ENCODE measurements around the gene C22orf15.

The C22orf15 gene

GRCh38 chr22:23749841-23750301, 12.9 kb upstream of the C22orf15 start:
- Mint-ChIP-seq H3K9me3 (no peaks in the 10 kb centered on the region), H3K27me3 (ENCODE audit: low read depth, poor library complexity) (peaks cover 6% of the 10 kb centered on the region), H3K4me1 (peaks cover 34% of the 10 kb centered on the region), H3K27ac (no peak overlapping the region), H3K36me3 (ENCODE audit: low read depth) (peaks cover 25% of the 10 kb centered on the region), H3K4me3 (peak overlapping the region; percentile 89)
- no peak for DNase-seq
- no peak for TF ChIP-seq CTCF (IDR thresholded peaks at IDR 0.05)

GRCh38 chr22:23750367-23750713, 12.4 kb upstream of the C22orf15 start:
- Mint-ChIP-seq H3K9me3 (no peaks in the 10 kb centered on the region), H3K27me3 (ENCODE audit: low read depth, poor library complexity) (peaks cover 6% of the 10 kb centered on the region), H3K27ac (no peak overlapping the region), H3K4me3 (peak overlapping the region; percentile 89), H3K36me3 (ENCODE audit: low read depth) (peaks cover 20% of the 10 kb centered on the region), H3K4me1 (peaks cover 39% of the 10 kb centered on the region)
- DNase-seq: no peak
- TF ChIP-seq CTCF (IDR thresholded peaks at IDR 0.05): no peak

GRCh38 chr22:23750714-23751440, 11.9 kb upstream of the C22orf15 start, which contains the start of gene ZNF70:
ZNF70 (minus strand) TSS chr22:23751112; CDS start chr22:23745140, 5,972 bp downstream.
- Mint-ChIP-seq H3K4me3 (peak within 1 kb of the TSS; percentile 89), H3K4me1 (peaks cover 41% of the 10 kb centered on the region), H3K27ac (no peak within 1 kb of the TSS), H3K36me3 (ENCODE audit: low read depth) (peaks cover 17% of the 10 kb centered on the region), H3K9me3 (no peaks in the 10 kb centered on the region), H3K27me3 (ENCODE audit: low read depth, poor library complexity) (peaks cover 6% of the 10 kb centered on the region)
- TF ChIP-seq CTCF (IDR thresholded peaks at IDR 0.05): no peak
- DNase-seq: peak; percentile 89

- no peak for TF ChIP-seq CTCF (IDR thresholded peaks at IDR 0.05)
- Mint-ChIP-seq H3K4me3 (peak overlapping the region; percentile 81), H3K36me3 (ENCODE audit: low read depth) (peaks cover 11% of the 10 kb centered on the region), H3K27me3 (ENCODE audit: low read depth, poor library complexity) (peaks cover 6% of the 10 kb centered on the region), H3K27ac (no peak overlapping the region), H3K9me3 (no peaks in the 10 kb centered on the region), H3K4me1 (peaks cover 41% of the 10 kb centered on the region)
- peak; percentile 41 for DNase-seq
Measured at GRCh38 chr22:23751441-23751996, 11.3 kb upstream of the C22orf15 start.

- no peaks in the 10 kb centered on the region for H3K9me3 Mint-ChIP-seq
- DNase-seq: no peak
- peaks cover 41% of the 10 kb centered on the region for H3K4me1 Mint-ChIP-seq
- no peak for TF ChIP-seq CTCF (IDR thresholded peaks at IDR 0.05)
- H3K36me3 Mint-ChIP-seq (ENCODE audit: low read depth): peaks cover 6% of the 10 kb centered on the region
- no peak overlapping the region for H3K27ac Mint-ChIP-seq
- peaks cover 10% of the 10 kb centered on the region for H3K27me3 Mint-ChIP-seq (ENCODE audit: low read depth, poor library complexity)
- H3K4me3 Mint-ChIP-seq: peak overlapping the region; percentile 81
Measured at GRCh38 chr22:23752090-23752691, 10.6 kb upstream of the C22orf15 start.
